Epithelial cell of esophagus (primary cell): ENCODE measurements around the gene SLC10A7.

Experiments
- DNase-seq: peaks from one replicate; pipeline ENCODE4 v3.0.0; 2010; ENCODE audit warnings: low read depth
- H3K4me3 ChIP-seq: 2 replicates; pipeline ENCODE4 v1.5.1; 2011; ENCODE audit warnings: mild to moderate bottlenecking, low read length, control low read depth
- TF ChIP-seq, protein P1 (sequence below): IDR thresholded peaks from 2 replicates; pipeline ENCODE4 v1.5.1; 2011; ENCODE audit warnings: low read depth, mild to moderate bottlenecking, low read length, control low read depth, inconsistent platforms; ENCODE audit not compliant: insufficient read depth; ENCODE audit errors: missing control alignments

The SLC10A7 gene

DNA sequence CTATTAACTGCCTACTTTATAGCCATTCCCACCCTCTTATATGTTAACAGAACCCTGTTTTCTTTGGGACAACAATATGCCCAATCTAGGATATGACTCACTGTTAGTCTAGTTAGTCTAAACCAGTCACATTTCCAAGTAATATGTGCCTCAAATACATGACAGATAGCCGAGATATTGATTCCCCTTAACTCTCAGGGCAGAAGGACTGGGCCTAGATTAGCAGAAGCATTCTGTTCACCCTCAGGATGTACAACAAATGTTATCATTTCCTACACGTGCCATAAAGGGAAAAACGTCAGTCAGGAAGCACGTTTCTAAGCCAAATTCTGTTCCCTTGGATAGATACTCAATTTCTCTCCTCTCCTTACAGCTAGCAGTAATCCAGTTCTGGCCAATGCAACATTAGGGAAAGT lies 114.1 kb downstream of the SLC10A7 start:
- TF ChIP-seq, protein P1, sequence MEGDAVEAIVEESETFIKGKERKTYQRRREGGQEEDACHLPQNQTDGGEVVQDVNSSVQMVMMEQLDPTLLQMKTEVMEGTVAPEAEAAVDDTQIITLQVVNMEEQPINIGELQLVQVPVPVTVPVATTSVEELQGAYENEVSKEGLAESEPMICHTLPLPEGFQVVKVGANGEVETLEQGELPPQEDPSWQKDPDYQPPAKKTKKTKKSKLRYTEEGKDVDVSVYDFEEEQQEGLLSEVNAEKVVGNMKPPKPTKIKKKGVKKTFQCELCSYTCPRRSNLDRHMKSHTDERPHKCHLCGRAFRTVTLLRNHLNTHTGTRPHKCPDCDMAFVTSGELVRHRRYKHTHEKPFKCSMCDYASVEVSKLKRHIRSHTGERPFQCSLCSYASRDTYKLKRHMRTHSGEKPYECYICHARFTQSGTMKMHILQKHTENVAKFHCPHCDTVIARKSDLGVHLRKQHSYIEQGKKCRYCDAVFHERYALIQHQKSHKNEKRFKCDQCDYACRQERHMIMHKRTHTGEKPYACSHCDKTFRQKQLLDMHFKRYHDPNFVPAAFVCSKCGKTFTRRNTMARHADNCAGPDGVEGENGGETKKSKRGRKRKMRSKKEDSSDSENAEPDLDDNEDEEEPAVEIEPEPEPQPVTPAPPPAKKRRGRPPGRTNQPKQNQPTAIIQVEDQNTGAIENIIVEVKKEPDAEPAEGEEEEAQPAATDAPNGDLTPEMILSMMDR = no peak
- H3K4me3 ChIP-seq = no peak overlapping the region
- DNase-seq = peak; percentile 28

DNA sequence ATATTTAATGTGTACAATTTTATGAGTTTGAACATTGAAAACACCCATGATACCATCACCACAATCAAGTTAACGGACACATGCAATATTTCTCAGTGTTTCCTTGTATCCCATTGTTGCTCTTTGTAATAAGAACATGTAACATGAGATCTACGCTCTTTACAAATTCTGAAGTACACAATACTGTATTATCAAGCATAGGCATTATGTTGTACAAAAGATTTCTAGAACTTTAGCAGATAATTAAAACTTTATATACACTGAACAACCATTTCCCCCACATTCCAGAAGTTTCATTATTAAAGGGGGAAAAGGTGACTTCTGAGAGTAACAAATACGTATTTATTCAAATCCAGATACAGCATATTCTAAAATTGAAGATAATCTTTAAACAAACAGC lies 114.5 kb downstream of the SLC10A7 start:
- no peak for DNase-seq
- H3K4me3 ChIP-seq = no peak overlapping the region
- TF ChIP-seq, protein P1 = no peak

DNA sequence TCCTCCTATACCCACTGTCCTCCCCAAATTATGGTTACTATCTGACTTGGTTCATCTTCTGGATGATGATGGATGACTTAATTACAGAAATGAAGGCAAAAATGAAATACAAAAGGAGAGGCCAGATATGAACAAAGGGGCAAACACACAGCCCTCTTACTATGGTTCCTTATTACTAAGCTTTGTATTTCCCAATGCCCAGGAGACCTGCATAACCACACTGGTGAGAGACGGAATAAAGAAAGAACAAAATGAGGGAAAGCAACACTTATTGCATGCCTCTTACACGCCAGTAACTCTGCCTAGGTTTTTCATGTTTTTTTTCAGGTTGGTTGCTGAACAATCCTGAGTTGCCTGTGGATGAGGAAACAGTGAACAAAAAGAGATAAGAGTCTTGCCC lies 120.5 kb downstream of the SLC10A7 start:
- no peak for DNase-seq
- TF ChIP-seq, protein P1 = no peak
- no peak overlapping the region for H3K4me3 ChIP-seq

DNA sequence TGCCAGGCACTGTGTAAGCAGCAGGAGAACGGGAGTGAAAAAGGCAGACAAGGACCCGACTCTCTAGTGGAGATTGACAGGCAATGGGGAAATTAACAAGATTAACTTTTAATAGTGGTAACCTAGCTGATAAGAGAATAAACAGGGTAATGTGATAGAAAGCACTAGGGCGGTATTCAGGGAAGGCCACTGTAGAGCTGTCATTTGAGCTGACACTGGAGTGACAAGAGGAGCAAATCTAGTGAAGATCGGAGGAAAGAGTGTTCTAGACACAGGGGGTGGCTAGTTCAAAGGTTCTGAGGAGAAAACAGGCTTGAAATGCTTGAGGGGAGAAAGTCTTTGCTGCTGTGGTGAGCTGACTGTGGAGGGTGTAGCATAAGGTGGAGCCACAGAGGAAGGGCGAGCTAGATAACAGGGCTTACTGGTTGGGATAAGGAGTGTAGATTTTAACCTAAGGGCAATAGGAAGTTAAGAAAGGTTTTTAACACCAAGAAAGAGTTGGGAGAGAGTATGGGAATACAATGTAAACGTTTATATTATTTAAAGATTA lies 122.8 kb downstream of the SLC10A7 start:
- TF ChIP-seq, protein P1 = no peak
- DNase-seq = no peak

DNA sequence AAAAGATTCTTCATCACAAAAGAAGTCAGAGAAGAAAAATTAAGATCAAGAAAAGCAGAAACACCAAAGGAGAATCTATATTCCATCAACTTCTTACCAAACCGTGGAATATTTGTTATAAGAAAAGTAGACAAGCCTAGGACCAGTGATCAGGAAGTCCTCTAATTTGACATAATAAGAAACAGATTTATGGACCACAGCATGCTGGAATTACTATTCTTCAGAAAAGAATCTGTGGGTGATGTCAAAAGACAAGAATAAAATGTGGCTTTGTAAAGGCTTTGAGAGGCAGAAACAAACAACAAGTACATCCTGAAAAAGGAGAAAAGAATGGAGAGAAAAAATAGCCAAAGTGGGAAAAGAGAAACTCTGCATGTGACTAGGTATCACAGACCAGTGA lies 123.3 kb downstream of the SLC10A7 start:
- no peak overlapping the region for H3K4me3 ChIP-seq
- TF ChIP-seq, protein P1 = no peak
- no peak for DNase-seq

More for the DNA sequence above, 122.8 kb downstream of the SLC10A7 start:
- H3K4me3 ChIP-seq = no peak overlapping the region

DNA sequence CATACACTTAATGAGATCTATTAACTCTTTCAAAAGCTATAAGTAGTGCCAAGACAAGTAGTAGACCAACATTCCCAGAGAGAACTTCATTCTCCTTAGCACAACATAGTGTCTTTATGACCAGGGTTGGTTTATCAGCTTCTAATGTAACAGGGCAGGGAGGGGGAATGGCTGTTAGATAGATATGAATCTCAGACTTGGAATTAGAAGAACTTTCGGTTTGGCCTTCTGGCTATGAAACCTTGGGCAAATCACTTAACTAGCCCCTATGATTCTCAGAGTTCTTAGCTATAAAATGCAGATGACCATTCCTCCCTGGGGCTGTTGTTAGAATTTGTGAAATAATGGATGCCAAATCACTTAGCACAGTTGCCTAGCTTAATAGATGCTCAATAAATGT lies 132.2 kb downstream of the SLC10A7 start:
- TF ChIP-seq, protein P1 = no peak
- no peak overlapping the region for H3K4me3 ChIP-seq
- DNase-seq = no peak

DNA sequence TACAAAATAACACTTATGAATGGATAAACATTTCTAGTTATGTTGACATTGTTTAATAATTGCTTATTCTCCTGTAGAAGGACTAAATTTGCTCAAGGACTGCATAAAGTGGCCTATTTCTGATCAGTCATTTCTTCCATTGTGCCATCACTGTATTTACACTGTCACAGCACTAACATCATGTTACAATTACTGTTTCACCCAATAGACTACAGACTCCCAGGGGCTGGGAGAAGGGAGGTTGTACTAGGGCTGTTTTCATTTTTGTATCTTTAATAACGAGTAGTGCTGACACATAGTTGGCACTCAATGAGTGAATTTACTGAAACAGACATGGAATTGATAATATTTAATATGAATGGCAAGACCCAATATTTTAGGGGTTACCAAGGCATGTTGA lies 139.5 kb downstream of the SLC10A7 start:
- DNase-seq = no peak
- TF ChIP-seq, protein P1 = no peak
- no peak overlapping the region for H3K4me3 ChIP-seq
